Upper lobe of left lung (tissue), 4 donors: ENCODE data around the gene RYK.

Experiments used
- CTCF ChIP-seq, 6 experiments: fragments of 450-650 bp in 4 of 6; fragments of 200-600 bp in 2 of 6; sonication (generic) in 2 of 6; IDR thresholded peaks; one replicate each; pipeline ENCODE4 v1.5.1; 2016 to 2019; ENCODE audit warnings: antibody characterized with exemption in 6 of 6
- POLR2A ChIP-seq, 4 donors: fragments of 450-650 bp; IDR thresholded peaks; one replicate each; pipeline ENCODE4 v1.5.1; 2016 to 2017; ENCODE audit warnings: antibody characterized with exemption in 4 of 4, mild to moderate bottlenecking in 2 of 4

- TF ChIP-seq CTCF (IDR thresholded peaks at IDR 0.05), result peak; percentile 36 to 74 (median 58)
- TF ChIP-seq POLR2A (IDR thresholded peaks at IDR 0.05), result no peak
These were observed 38.9 kb downstream of the RYK start for GRCh38 chr3:134211797-134212196.
